Panc1 (cell line): ENCODE data around the gene GRAMD1B. TPM values are rescaled to one million over a fixed set of nuclear protein-coding genes. Genes with fewer than 3 reads are reported as not detected.

Experiments
- ATAC-seq: fragments of 200-7000 bp; cut with Tn5 transposase; 2 replicates; pipeline ENCODE4 v1.9.1; 2020; ENCODE audit warnings: mild to moderate bottlenecking, moderate library complexity
- BruUV-seq: library from RNA; stranded (reverse); fragments of 400-500 nt; replicated peaks from 2 replicates; lab custom pipeline; 2021; lab: Mats Ljungman, UMichigan
- CTCF ChIA-PET: fragments of 300-600 bp; sonication (Branson Sonifier 250); formaldehyde crosslinking; loops from one replicate; lab custom pipeline; 2022; ENCODE audit warnings: antibody characterized with exemption; lab: Charles Lee
- POLR2A ChIA-PET: fragments of 300-600 bp; sonication (Branson Sonifier 250); formaldehyde crosslinking; loops from one replicate; lab custom pipeline; 2022; ENCODE audit warnings: antibody characterized with exemption; lab: Charles Lee
- DNase-seq: peaks from one replicate; pipeline ENCODE4 v3.0.0-alpha.2; 2010; ENCODE audit warnings: low read depth, low spot score
- H3K27ac ChIP-seq: 2 replicates; pipeline ENCODE4 v1.5.1; 2011; ENCODE audit warnings: mild to moderate bottlenecking, low read length, inconsistent platforms
- H3K27me3 ChIP-seq: fragments of 200-500 bp; sonication (Bioruptor generic); 2 replicates; pipeline ENCODE4 v1.6.0; 2014; ENCODE audit warnings: low read length, inconsistent platforms; ENCODE audit not compliant: control insufficient read depth, insufficient read depth
- H3K36me3 ChIP-seq: fragments of 200-500 bp; sonication (Bioruptor generic); 2 replicates; pipeline ENCODE4 v1.5.1; 2014; ENCODE audit warnings: inconsistent platforms, mild to moderate bottlenecking, low read length, moderate library complexity; ENCODE audit not compliant: control insufficient read depth, insufficient read depth
- H3K4me1 ChIP-seq: 2 replicates; pipeline ENCODE4 v1.5.1; 2011; ENCODE audit warnings: inconsistent platforms, mild to moderate bottlenecking, low read length, moderate library complexity; ENCODE audit not compliant: control insufficient read depth, insufficient read depth
- H3K4me3 ChIP-seq, 2 experiments: 2 replicates each; pipeline ENCODE4 v1.5.1; 2011 to 2012; ENCODE audit warnings: low read depth in 2 of 2, low read length in 2 of 2, mild to moderate bottlenecking in 2 of 2, inconsistent platforms in 1 of 2, moderate library complexity in 1 of 2
- H3K9me3 ChIP-seq: fragments of 200-500 bp; sonication (Bioruptor generic); 2 replicates; pipeline ENCODE4 v1.5.1; 2014; ENCODE audit warnings: low read depth, mild to moderate bottlenecking, inconsistent platforms, low read length, moderate library complexity; ENCODE audit not compliant: control insufficient read depth, insufficient read depth
- POLR2AphosphoS5 ChIP-seq: IDR thresholded peaks from 2 replicates; pipeline ENCODE4 v1.6.1; 2012; ENCODE audit warnings: mild to moderate bottlenecking, low read depth, low read length, moderate library complexity
- SIN3A ChIP-seq: IDR thresholded peaks from 2 replicates; pipeline ENCODE4 v1.6.1; 2012; ENCODE audit warnings: low read depth, mild to moderate bottlenecking, low read length, moderate library complexity, borderline replicate concordance; ENCODE audit not compliant: insufficient read depth
- TCF7L2 ChIP-seq: IDR thresholded peaks from 2 replicates; pipeline ENCODE4 v1.6.1; 2011; ENCODE audit warnings: mild to moderate bottlenecking, low read depth, low read length, inconsistent platforms
- in situ Hi-C: cut with HindIII; loops from 2 replicates; pipeline ENCODE4 v1.10.0; 2016; ENCODE audit warnings: low sequenced_read_pairs, low pct_unique_long_range_greater_than_20kb
- intact Hi-C: fragments of 100-400 bp; cut with micrococcal nuclease; formaldehyde crosslinking; loops from one replicate; pipeline ENCODE4 v1.10.0; 2022; ENCODE audit not compliant: unreplicated experiment
- total RNA-seq: library from RNA; stranded (reverse); gene quantifications from one replicate; pipeline ENCODE4 v1.2.1, GENCODE V29; 2021; ENCODE audit not compliant: unreplicated experiment
- TF ChIP-seq, protein P1 (sequence below): fragments of 450-650 bp; IDR thresholded peaks from 2 replicates; pipeline ENCODE4 v1.5.1; 2017; ENCODE audit warnings: mild to moderate bottlenecking
- TF ChIP-seq, protein P2 (sequence below), 2 experiments: IDR thresholded peaks; 2 replicates each; pipeline ENCODE4 v1.6.1; 2011 to 2012; ENCODE audit warnings: low read depth in 2 of 2, control low read depth in 1 of 2, low read length in 1 of 2, mild to moderate bottlenecking in 1 of 2, moderate library complexity in 1 of 2; ENCODE audit not compliant: insufficient read depth in 1 of 2

Gene GRAMD1B
- total RNA-seq, 1 experiment from 2014 or later, result 0.46 TPM

DNA sequence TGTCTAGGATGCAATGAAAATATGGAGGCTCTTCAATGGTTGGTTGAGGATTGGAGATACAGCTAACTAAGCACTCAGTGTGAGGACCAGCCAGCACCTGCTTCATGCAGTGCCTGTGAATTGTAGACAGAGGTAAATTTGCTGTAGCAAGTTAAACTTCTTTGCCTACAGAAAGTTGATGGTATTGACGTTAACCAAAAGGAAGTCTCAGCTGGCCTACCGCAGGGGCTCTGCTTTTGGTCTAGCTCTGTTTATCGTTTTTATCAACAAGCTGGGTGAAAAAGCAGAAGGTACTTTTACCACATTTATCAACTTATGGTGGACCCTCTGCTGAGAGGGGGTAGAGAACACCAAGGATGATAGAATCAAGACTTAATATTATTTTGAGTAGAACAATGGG, 51.6 kb downstream of the GRAMD1B start:
- no TSS peak for BruUV-seq
- CTCF ChIA-PET, result interaction anchor here (1.2 kb wide), 1 partner anchor 74 kb away, joined by 3 read pairs; no protein-coding TSS in a partner anchor
- in situ Hi-C loops, result no loop called here

DNA sequence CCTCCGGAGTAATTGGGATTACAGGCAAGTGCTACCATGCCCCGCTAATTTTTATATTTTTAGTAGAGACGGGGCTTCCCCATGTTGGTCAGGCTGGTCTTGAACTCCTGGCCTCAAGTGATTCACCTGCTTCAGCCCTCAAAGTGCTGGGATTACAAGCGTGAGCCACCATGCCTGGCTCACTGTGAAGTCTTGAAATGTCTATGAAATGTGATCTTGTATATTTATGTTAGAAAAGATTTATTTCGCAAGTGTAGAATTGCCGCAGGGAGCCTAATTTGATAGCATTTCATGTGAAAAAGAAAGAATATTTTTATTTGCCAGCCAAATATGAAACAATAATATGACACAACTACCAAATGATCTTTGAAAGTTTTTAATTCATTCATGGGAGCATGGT, 52.1 kb downstream of the GRAMD1B start:
- in situ Hi-C loops, result no loop called here
- intact Hi-C loops, result no loop called here
- ChIA-PET CTCF (interaction anchor here (1.2 kb wide), 1 partner anchor 75 kb away, joined by 3 read pairs; no protein-coding TSS in a partner anchor), POLR2A (no interaction called here)
- ATAC-seq, result no peak
- Histone ChIP-seq H3K4me1 (no peaks in the 10 kb centered on the region), H3K27ac (no peak overlapping the region), H3K36me3 (no peaks in the 10 kb centered on the region), H3K27me3 (peaks cover 21% of the 10 kb centered on the region), H3K4me3 (no peak overlapping the region), H3K9me3 (no peaks in the 10 kb centered on the region)
- DNase-seq, result no peak
- no TSS peak for BruUV-seq
- TF ChIP-seq, protein P1, sequence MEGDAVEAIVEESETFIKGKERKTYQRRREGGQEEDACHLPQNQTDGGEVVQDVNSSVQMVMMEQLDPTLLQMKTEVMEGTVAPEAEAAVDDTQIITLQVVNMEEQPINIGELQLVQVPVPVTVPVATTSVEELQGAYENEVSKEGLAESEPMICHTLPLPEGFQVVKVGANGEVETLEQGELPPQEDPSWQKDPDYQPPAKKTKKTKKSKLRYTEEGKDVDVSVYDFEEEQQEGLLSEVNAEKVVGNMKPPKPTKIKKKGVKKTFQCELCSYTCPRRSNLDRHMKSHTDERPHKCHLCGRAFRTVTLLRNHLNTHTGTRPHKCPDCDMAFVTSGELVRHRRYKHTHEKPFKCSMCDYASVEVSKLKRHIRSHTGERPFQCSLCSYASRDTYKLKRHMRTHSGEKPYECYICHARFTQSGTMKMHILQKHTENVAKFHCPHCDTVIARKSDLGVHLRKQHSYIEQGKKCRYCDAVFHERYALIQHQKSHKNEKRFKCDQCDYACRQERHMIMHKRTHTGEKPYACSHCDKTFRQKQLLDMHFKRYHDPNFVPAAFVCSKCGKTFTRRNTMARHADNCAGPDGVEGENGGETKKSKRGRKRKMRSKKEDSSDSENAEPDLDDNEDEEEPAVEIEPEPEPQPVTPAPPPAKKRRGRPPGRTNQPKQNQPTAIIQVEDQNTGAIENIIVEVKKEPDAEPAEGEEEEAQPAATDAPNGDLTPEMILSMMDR, result no peak
- TF ChIP-seq SIN3A (no peak), TCF7L2 (no peak), POLR2AphosphoS5 (no peak)

More for the DNA sequence above, 51.6 kb downstream of the GRAMD1B start:
- Histone ChIP-seq H3K27ac (no peak overlapping the region), H3K4me3 (no peak overlapping the region), H3K36me3 (no peaks in the 10 kb centered on the region), H3K27me3 (peaks cover 21% of the 10 kb centered on the region), H3K9me3 (no peaks in the 10 kb centered on the region), H3K4me1 (no peaks in the 10 kb centered on the region)
- intact Hi-C loops, result no loop called here
- TF ChIP-seq SIN3A (no peak), POLR2AphosphoS5 (no peak), TCF7L2 (no peak)
- TF ChIP-seq, protein P1, result no peak
- TF ChIP-seq, protein P2, sequence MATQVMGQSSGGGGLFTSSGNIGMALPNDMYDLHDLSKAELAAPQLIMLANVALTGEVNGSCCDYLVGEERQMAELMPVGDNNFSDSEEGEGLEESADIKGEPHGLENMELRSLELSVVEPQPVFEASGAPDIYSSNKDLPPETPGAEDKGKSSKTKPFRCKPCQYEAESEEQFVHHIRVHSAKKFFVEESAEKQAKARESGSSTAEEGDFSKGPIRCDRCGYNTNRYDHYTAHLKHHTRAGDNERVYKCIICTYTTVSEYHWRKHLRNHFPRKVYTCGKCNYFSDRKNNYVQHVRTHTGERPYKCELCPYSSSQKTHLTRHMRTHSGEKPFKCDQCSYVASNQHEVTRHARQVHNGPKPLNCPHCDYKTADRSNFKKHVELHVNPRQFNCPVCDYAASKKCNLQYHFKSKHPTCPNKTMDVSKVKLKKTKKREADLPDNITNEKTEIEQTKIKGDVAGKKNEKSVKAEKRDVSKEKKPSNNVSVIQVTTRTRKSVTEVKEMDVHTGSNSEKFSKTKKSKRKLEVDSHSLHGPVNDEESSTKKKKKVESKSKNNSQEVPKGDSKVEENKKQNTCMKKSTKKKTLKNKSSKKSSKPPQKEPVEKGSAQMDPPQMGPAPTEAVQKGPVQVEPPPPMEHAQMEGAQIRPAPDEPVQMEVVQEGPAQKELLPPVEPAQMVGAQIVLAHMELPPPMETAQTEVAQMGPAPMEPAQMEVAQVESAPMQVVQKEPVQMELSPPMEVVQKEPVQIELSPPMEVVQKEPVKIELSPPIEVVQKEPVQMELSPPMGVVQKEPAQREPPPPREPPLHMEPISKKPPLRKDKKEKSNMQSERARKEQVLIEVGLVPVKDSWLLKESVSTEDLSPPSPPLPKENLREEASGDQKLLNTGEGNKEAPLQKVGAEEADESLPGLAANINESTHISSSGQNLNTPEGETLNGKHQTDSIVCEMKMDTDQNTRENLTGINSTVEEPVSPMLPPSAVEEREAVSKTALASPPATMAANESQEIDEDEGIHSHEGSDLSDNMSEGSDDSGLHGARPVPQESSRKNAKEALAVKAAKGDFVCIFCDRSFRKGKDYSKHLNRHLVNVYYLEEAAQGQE (IDR thresholded peaks at IDR 0.05; ENCODE audit: insufficient read depth in 1 of 2, low read depth in 2 of 2, low read length in 1 of 2), result no peak
- POLR2A ChIA-PET, result no interaction called here
- ATAC-seq (no peak), DNase-seq (no peak)
